ENCODE results near the gene WNT10A.
A peak's percentile ranks its signal among the peaks of the same experiment; 100 is the strongest.
"Not testable (repeated sequence)": the region's sequence is repeated elsewhere in the genome, so short reads cannot be mapped to it uniquely, and the experiment has no call there.

WNT10A gene

GRCh38 chr2:218893349-218894150, 12.9 kb downstream of the WNT10A start:
- no peak for DNase-seq (ENCODE audit: low spot score)

- no peak for DNase-seq (ENCODE audit: low spot score)
Observed at GRCh38 chr2:218894151-218894879, 13.7 kb downstream of the WNT10A start.

- DNase-seq (ENCODE audit: low spot score), result no peak
Observed at GRCh38 chr2:218894880-218895157, 14.2 kb downstream of the WNT10A start.

DNA sequence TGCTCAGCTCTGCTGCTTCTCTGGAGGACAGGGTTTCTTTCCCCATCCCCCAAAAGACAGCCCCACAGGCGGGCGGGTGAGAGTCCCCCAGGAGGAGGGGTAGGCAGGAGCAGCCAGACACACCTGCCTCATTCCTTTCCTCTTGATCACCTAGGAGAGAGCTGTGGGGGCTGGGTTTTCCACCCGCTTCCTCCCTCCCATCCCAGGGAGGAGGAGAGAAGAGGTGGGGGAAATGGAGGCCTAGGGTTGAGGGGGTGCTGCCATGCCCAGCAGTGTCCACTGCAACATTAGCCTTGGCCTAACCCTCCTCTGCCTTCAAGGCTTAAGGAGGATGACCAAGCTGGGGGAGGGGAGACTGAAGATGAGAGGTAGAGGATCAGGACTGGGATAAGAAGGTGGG, 14.7 kb downstream of the WNT10A start:
- no peak for DNase-seq (ENCODE audit: low spot score)

DNA sequence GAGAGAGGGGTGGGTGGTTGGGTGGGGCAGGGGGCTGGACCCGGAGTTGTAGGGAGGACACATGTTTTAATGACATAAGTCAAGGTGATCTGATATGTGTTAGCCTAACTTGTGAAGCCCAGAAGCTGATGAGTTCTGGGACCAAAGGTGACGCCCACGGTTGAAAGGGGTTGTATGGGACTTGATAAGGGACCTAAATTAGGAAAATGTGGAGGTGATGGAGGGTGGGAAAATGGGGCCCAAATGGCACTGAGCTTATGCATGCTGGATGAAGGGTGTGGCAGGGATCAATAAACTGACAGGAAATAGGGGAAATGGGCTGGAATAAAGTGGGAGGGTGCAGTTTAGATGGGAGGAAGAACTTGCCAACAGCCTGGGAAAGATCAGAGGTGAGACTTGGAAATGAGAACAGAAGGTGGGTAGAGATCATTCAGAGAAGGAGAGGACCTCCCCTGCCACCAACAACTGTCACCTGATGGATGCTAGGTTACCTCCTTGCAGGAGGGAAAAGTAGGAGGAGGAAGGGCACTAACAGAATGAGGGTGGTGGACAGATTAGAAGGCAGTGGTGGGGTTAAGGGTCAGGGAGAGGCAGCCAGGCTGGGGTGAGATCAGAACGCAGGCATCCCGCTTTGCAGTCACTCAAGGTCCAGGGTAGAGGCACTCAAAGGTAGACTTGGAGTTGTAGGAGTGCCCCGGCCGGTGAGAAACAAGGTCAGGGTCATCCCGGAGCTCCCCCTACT, 15.3 kb downstream of the WNT10A start:
- no peak for DNase-seq (ENCODE audit: low spot score)

GRCh38 chr2:218896501-218897393, 16.1 kb downstream of the WNT10A start:
- no peak for DNase-seq (ENCODE audit: low spot score)

GRCh38 chr2:218897394-218898108, 16.9 kb downstream of the WNT10A start:
- DNase-seq (ENCODE audit: low spot score), result no peak

DNA sequence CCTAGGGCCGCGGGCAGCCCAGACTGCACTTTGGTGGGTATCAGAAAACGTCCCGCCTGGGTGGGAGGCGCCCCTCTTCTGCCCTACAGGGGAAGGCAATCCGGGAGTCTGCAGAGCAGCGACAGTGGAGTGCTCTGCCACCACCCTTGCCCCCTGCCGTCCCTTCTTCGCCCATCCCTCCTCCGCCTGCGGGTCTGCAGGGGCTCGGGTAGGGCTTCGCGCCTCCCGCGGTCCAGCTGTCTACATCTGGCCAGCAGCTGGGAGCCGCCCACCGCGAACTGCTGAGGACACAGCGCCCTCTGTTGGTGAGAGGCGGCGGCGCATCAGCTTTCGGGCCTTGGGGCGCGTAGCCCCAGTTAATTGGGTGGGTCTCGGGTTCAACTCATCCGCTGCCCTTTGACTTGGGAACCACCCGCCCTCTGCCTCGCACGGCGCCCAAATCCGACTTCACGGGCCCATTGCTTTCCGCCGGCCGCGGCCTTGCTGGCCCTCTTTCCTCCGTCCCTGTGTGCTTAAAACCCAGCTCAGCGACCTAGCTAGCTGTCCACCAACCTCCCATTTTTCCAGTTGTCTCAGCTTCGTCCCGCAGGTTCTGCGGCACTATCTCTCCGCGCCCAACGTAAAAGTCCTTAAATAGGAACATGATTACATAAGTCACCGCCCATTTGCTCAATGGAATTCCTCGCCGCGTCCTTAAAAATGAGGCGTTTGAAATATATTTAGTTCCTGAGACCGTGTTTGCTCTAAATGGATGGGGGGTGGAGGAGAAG, 17.6 kb downstream of the WNT10A start:
- peak; percentile 67 for DNase-seq (ENCODE audit: low spot score)

DNA sequence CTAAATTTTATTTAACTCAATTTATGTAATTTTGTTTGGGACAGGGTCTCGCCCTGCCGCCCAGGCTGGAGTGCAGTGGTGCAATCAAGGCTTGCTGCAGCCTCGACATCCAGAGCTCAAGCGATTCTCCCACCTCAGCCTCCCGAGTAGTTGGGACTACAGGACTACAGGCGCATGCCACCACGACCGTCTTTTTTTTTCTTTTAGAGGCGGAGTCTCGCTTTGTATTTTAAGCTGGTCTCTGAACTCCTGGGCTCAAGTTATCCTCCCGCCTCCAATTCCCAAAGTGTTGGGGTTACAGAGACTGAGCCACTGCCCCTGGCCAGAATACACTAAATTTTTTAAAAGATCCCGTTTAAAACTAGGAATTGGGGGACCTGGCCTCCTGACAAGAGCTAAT, 18.5 kb downstream of the WNT10A start:
- DNase-seq (ENCODE audit: low spot score), result no peak

DNA sequence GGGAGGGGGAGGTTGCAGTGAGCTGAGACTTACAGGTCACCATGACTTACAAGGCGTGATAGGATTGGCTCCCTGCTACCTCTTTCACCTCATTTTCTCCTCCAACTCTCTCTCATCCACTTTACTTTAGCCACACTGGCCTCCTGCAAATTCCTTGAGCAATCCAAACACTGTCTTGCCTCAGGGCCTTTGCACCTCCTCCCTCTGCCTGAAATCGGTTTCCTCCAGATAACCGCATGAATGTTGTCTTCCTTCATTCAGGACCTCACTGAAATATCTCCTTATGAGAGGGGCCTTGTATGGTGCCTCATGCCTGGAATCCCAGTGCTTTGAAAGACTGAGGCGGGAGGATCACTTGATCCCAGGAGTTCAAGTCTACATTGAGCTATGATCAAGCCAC, 21.8 kb downstream of the WNT10A start:
- DNase-seq (ENCODE audit: low spot score), result no peak

GRCh38 chr2:218904176-218904575, 23.5 kb downstream of the WNT10A start:
- DNase-seq (ENCODE audit: low spot score), result no peak

- peak; percentile 86 for DNase-seq (ENCODE audit: low spot score)
Observed at GRCh38 chr2:218908721-218909619, 28.3 kb downstream of the WNT10A start.

DNA sequence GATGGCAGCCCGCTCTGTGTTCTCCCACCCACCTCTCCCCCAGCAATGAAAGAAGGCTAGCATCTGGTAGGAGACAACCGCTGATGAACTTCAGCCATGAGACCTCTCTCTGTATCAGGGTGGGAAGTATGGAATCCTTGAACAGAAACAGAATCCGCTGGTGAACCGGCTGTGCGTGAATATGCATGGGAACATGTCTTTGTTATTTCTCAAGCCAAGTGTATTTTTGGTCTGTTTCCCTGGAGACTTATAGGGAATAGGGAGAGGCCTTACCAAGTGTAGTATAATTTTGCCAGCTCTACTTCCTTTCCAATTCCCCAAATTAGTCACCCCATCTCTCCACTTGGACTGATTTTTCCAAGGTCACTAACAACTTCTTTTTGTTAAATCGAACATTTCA, 30.1 kb downstream of the WNT10A start:
- no peak for DNase-seq (ENCODE audit: low spot score)

DNA sequence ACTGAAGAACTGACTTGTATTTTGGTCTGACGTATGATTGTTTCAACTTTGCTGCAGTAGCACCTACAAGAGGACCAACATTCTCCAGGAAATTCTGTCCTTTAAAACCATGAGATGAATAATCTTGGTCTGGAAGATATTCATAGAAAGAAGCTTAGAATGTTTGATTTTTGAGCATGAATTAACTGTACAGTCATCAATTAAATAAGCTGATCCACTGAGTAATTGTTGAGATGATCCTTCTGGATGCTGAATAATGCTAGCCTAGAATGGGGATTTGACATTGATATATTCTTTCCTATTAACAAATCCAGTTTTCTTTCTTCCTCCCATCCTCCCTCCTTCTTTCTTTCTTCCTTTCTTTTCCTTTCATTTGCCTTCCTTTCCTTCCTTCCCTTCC, 39.9 kb downstream of the WNT10A start:
- DNase-seq (ENCODE audit: low spot score), result no peak

DNA sequence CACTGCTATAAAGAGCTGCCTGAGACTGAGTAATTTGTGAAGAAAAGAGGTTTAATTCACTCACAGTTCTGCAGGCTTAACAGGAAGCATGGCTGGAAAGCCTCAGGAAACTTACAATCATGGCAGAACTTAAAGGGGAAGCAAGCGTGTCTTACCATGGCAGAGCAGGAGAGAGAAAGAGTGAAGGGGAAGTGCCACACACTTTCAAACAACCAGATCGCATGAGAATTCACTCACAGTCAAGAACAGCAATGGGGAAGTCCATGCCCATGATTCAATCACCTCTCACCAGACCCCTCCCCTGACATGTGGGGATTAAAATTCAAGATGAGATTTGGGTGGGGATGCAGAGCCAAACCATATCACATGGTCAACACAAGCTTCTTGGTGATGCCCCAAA, 44.1 kb downstream of the WNT10A start:
- DNase-seq (ENCODE audit: low spot score), result no peak

- DNase-seq (ENCODE audit: low spot score), result no peak
Observed at GRCh38 chr2:218925434-218925833, 44.8 kb downstream of the WNT10A start.

- DNase-seq (ENCODE audit: low spot score), result no peak
Observed at GRCh38 chr2:218927422-218927821, 46.8 kb downstream of the WNT10A start.

GRCh38 chr2:218927876-218928275, 47.2 kb downstream of the WNT10A start:
- no peak for DNase-seq (ENCODE audit: low spot score)

GRCh38 chr2:218930488-218930887, 49.8 kb downstream of the WNT10A start:
- not testable (repeated sequence) for DNase-seq (ENCODE audit: low spot score)

- DNase-seq (ENCODE audit: low spot score), result not testable (repeated sequence)
Observed at GRCh38 chr2:218931751-218932150, 51.1 kb downstream of the WNT10A start.

Measured in hematopoietic multipotent progenitor cell treated with erythropoietin and hydrocortisone succinate and interleukin-3 and kit ligand, for 17 days (in vitro differentiated cells).